K562 (cell line): ENCODE measurements around the gene EDARADD. TPM values are rescaled to one million over a fixed set of nuclear protein-coding genes. Genes with fewer than 3 reads are reported as not detected.

ENCODE experiments used
- ATAC-seq: fragments of 200-7000 bp; cut with Tn5 transposase; 3 replicates; pipeline ENCODE4 v1.9.1; 2020; ENCODE audit warnings: moderate library complexity
- BruUV-seq: library from RNA; stranded (reverse); fragments of 400-500 nt; replicated peaks from 2 replicates; lab custom pipeline; 2021; lab: Mats Ljungman, UMichigan
- CTCF ChIA-PET: fragments of 300-600 bp; formaldehyde crosslinking; extraction: SDS; loops from one replicate; lab custom pipeline; 2021; ENCODE audit warnings: low intra/inter-chr PET ratio; lab: Yijun Ruan, JAX
- POLR2A ChIA-PET: fragments of 300-600, 350-650 bp; sonication (Branson Sonifier 250); formaldehyde crosslinking; extraction: SDS; loops from one replicate; lab custom pipeline; 2021; ENCODE audit warnings: antibody characterized with exemption, inconsistent platforms; lab: Yijun Ruan, JAX
- DNase-seq, 4 experiments: peaks; one replicate each; pipeline versions ENCODE4 v3.0.0 to v3.0.0-alpha.2; 2011 to 2018; ENCODE audit warnings: low spot score in 3 of 4, mixed read lengths in 3 of 4; ENCODE audit errors: extremely low read depth in 1 of 4
- FAIRE-seq: peaks from 2 replicates; lab custom pipeline; 2011; peaks lifted over from hg19 to GRCh38; lab: Jason Lieb, UNC
- H2AFZ ChIP-seq: 2 replicates; pipeline ENCODE4 v1.6.0; 2011; ENCODE audit warnings: low read depth, low read length, control low read depth, inconsistent platforms
- H3K27ac ChIP-seq: fragments of 200-600 bp; 3 replicates; pipeline ENCODE4 v1.8.0; 2011; ENCODE audit warnings: low read depth, mild to moderate bottlenecking, control low read depth, inconsistent platforms, low read length, moderate library complexity, mixed read lengths; ENCODE audit errors: extremely low read depth
- H3K27me3 ChIP-seq, 2 experiments: fragments of 300-600 bp in 1 of 2; 2 replicates in 1 of 2; 3 replicates in 1 of 2; pipeline versions ENCODE4 v1.6.0 to v1.8.0; 2011; ENCODE audit warnings: inconsistent platforms in 2 of 2, low read length in 2 of 2, mild to moderate bottlenecking in 1 of 2, mixed read lengths in 1 of 2, moderate library complexity in 1 of 2; ENCODE audit not compliant: control insufficient read depth in 2 of 2, insufficient read depth in 2 of 2
- H3K36me3 ChIP-seq: fragments of 300-600 bp; 3 replicates; pipeline ENCODE4 v1.8.0; 2011; ENCODE audit warnings: mild to moderate bottlenecking, low read length, inconsistent platforms; ENCODE audit not compliant: control insufficient read depth, insufficient read depth
- H3K4me1 ChIP-seq, 2 experiments: fragments of 200-600 bp in 1 of 2; replicated peaks in 1 of 2; 2 replicates in 1 of 2; 3 replicates in 1 of 2; pipeline versions ENCODE4 v1.5.1 to v1.8.0; 2011; ENCODE audit warnings: inconsistent platforms in 2 of 2, low read length in 2 of 2, mild to moderate bottlenecking in 1 of 2, mixed read lengths in 1 of 2, moderate library complexity in 1 of 2; ENCODE audit not compliant: control insufficient read depth in 2 of 2, insufficient read depth in 2 of 2
- H3K4me2 ChIP-seq: 2 replicates; pipeline ENCODE4 v1.6.1; 2011; ENCODE audit warnings: low read length, control low read depth, inconsistent platforms, mixed read lengths; ENCODE audit not compliant: insufficient read depth
- H3K4me3 ChIP-seq: fragments of 200-600 bp; sonication (generic), shearing (Covaris generic); 2 replicates; pipeline ENCODE4 v1.5.1; 2016; ENCODE audit warnings: control low read depth, inconsistent platforms
- H3K79me2 ChIP-seq: fragments of 200-600 bp; 3 replicates; pipeline ENCODE4 v1.8.0; 2011; ENCODE audit warnings: low read length, inconsistent platforms; ENCODE audit not compliant: control insufficient read depth, insufficient read depth
- H3K9ac ChIP-seq, 2 experiments: 2 replicates each; pipeline versions ENCODE4 v1.6.0 to v1.6.1; 2011; ENCODE audit warnings: low read depth in 2 of 2, low read length in 2 of 2, control low read depth in 1 of 2, inconsistent platforms in 1 of 2, mild to moderate bottlenecking in 1 of 2, mixed read lengths in 1 of 2; ENCODE audit not compliant: insufficient read depth in 1 of 2
- H3K9me1 ChIP-seq: one replicate; pipeline ENCODE4 v1.6.0; 2011; ENCODE audit warnings: inconsistent platforms, mild to moderate bottlenecking, low read length, moderate library complexity; ENCODE audit not compliant: control insufficient read depth, insufficient read depth
- H3K9me3 ChIP-seq: replicated peaks from 2 replicates; pipeline ENCODE4 v1.5.1; 2011; ENCODE audit warnings: low read depth, low read length, inconsistent platforms; ENCODE audit not compliant: control insufficient read depth, insufficient read depth
- H4K20me1 ChIP-seq: replicated peaks from 2 replicates; pipeline ENCODE4 v1.6.1; 2011; ENCODE audit warnings: low read length, inconsistent platforms, mixed read lengths; ENCODE audit not compliant: control insufficient read depth, insufficient read depth
- DDX20 ChIP-seq: fragments of 450-650 bp; IDR thresholded peaks from 2 replicates; pipeline ENCODE4 v1.6.1; 2016; ENCODE audit warnings: missing genetic modification characterization, low read depth, mild to moderate bottlenecking, missing compliant biosample characterization, moderate library complexity
- FOXJ3 ChIP-seq: sonication (generic); formaldehyde crosslinking; IDR thresholded peaks from 2 replicates; pipeline ENCODE4 v1.4.0; 2020; ENCODE audit warnings: mild to moderate bottlenecking, missing genetic modification reagents
- SMAD1 ChIP-seq: fragments of 150-350 bp; IDR thresholded peaks from 2 replicates; pipeline ENCODE4 v1.6.1; 2014; ENCODE audit warnings: low read length, low read depth; ENCODE audit not compliant: partially characterized antibody
- THRAP3 ChIP-seq: fragments of 450-650 bp; IDR thresholded peaks from 2 replicates; pipeline ENCODE4 v1.6.1; 2016; ENCODE audit warnings: mild to moderate bottlenecking, inconsistent platforms, borderline replicate concordance
- ZKSCAN8 ChIP-seq: fragments of 200-800 bp; sonication (Bioruptor generic); IDR thresholded peaks from 2 replicates; pipeline ENCODE4 v1.6.1; 2016; ENCODE audit warnings: missing genetic modification characterization, missing compliant biosample characterization
- ZNF551 ChIP-seq: fragments of 250-450 bp; sonication (Bioruptor Pico); IDR thresholded peaks from 2 replicates; pipeline ENCODE4 v1.5.0; 2021; ENCODE audit warnings: mild to moderate bottlenecking, moderate library complexity
- ZSCAN32 ChIP-seq: fragments of 450-650 bp; formaldehyde crosslinking; IDR thresholded peaks from 2 replicates; pipeline ENCODE4 v1.4.0; 2020; ENCODE audit warnings: mild to moderate bottlenecking, moderate library complexity
- WGBS: fragments of 100-300 bp; shearing (Covaris generic); methylation state at CpG from one replicate; pipeline ENCODE4 v1.1.6; 2016; ENCODE audit warnings: low coverage, mixed read lengths; ENCODE audit not compliant: insufficient coverage; ENCODE audit errors: missing lambda C conversion rate; 5-methylcytosine and 5-hydroxymethylcytosine counted together
- in situ Hi-C: fragments of 300-500 bp; cut with MboI; formaldehyde crosslinking; loops from 4 replicates; pipeline ENCODE4 v1.15.0; 2018; ENCODE audit warnings: inconsistent platforms, mixed read lengths
- intact Hi-C: fragments of 100-400 bp; cut with micrococcal nuclease; formaldehyde crosslinking; loops from 2 replicates; pipeline ENCODE4 v1.14.2; 2022
- polyA plus RNA-seq, 8 experiments: library from polyadenylated mRNA; depleted of rRNA in 4 of 8; stranded (reverse) in 5 of 8; unstranded in 3 of 8; fragments of >200 nt; fragmentation: Nextera tagmentation in 2 of 8; fragmentation: Illumina TruSeq in 1 of 8; extraction: Ambion mirVana in 2 of 8; extraction: Trizol in 1 of 8; gene quantifications; 2 replicates each; pipeline versions ENCODE4 v1.2.1 to v1.2.3, GENCODE V29; 2011 to 2014; ENCODE audit warnings: inconsistent platforms in 1 of 8, missing spikeins in 1 of 8
- total RNA-seq, 7 experiments: library from RNA; depleted of rRNA in 6 of 7; stranded (reverse); fragments of >200 nt in 6 of 7; fragmentation: Illumina TruSeq in 2 of 7; extraction: Trizol in 2 of 7; gene quantifications; 2 replicates each; pipeline versions ENCODE4 v1.2.1 to v1.2.3, GENCODE V29; 2011 to 2021; ENCODE audit warnings: low replicate concordance in 1 of 7

EDARADD gene
- total and polyA plus RNA-seq, 9 of the 15 experiments (the other 6 are each of a cell fraction or from before 2014, with no cell fraction given) = 0.46 to 32.4 (median 20.6) TPM

DNA sequence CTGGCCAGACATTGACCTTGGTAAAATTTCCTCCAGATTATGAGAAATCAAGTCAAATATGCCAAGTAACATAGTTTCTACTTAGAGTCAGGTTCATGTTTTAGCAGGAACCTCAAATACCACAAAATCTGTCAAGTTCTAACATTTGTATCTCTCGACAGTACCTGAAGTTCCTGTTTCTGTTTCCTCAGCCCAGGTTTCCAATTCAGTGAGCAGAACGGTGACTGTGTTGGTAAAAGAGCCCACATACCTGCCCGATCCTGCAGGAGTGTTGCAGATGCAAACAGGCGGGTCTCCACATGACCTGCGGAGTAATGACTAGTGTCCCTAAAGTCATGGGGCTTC lies 71.8 kb downstream of the EDARADD start:
- Histone ChIP-seq H3K36me3 (peaks cover 3% of the 10 kb centered on the region; the same call in 2 of the 3 replicates), H2AFZ (no peak overlapping the region), H3K4me2 (no peak overlapping the region), H3K9ac (no peak overlapping the region), H3K9me1 (no peaks in the 10 kb centered on the region), H4K20me1 (no peaks in the 10 kb centered on the region), H3K4me3 (no peak overlapping the region), H3K9me3 (no peaks in the 10 kb centered on the region), H3K4me1 (no peaks in the 10 kb centered on the region), H3K27me3 (no peaks in the 10 kb centered on the region; a peak in 1 of 5 replicates), H3K79me2 (no peaks in the 10 kb centered on the region), H3K27ac (no peak overlapping the region)
- ATAC-seq (no peak), DNase-seq (no peak), FAIRE-seq (no peak)
- in situ Hi-C loops = no loop called here
- ChIA-PET CTCF (no interaction called here), POLR2A (interaction anchor here (0.6 to 0.7 kb wide), 2 partner anchors 21 to 353 kb away, joined by 3 read pairs; no protein-coding TSS in a partner anchor)
- WGBS = 70% methylated on average over 5 of the region's 5 CpGs
- no TSS peak for BruUV-seq
- TF ChIP-seq ZKSCAN8 (CRISPR knock-in tag) (no peak), DDX20 (no peak), SMAD1 (no peak)
- intact Hi-C loops = no loop called here

DNA sequence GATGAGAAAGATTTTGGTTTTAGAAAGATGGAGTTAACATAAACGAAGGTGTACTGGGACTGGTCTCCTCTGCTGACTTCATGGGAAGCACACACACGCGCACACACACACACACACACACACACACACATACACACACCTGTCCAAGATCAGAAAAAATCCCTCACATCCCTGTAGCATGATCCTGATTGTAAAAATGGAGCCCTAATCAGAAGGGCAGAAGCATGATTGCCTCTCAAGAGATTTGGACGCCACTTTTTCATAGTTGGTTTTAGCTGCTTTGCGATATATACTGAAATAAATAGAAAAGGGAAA lies 73.2 kb downstream of the EDARADD start:
- H2AFZ ChIP-seq = no peak overlapping the region
- no peak for TF ChIP-seq ZNF551 (CRISPR knock-in tag)
- no peak for TF ChIP-seq ZSCAN32 (CRISPR knock-in tag)
- TF ChIP-seq THRAP3 = no peak
- no peak for TF ChIP-seq FOXJ3 (CRISPR knock-in tag)

More for the DNA sequence above, 73.2 kb downstream of the EDARADD start:
- Histone ChIP-seq H3K4me2 (no peak overlapping the region), H3K79me2 (no peaks in the 10 kb centered on the region), H4K20me1 (no peaks in the 10 kb centered on the region), H3K27ac (no peak overlapping the region), H3K9me3 (no peaks in the 10 kb centered on the region), H3K9ac (no peak overlapping the region), H3K27me3 (no peaks in the 10 kb centered on the region; a peak in 1 of 5 replicates), H3K9me1 (no peaks in the 10 kb centered on the region), H3K36me3 (peaks cover 3% of the 10 kb centered on the region; the same call in 2 of the 3 replicates), H3K4me3 (no peak overlapping the region), H3K4me1 (no peaks in the 10 kb centered on the region)
- POLR2A ChIA-PET = no interaction called here
- no peak for FAIRE-seq
- ATAC-seq = no peak
- no peak for DNase-seq
- BruUV-seq = no TSS peak
- intact Hi-C loops (no loop called here), in situ Hi-C loops (no loop called here)
- CTCF ChIA-PET = no interaction called here
- 81% methylated on average over 5 of the region's 5 CpGs for WGBS
